Hypothalamus (tissue), 51 donors: ENCODE measurements around the gene RAG2.

Experiments used
- DNase-seq, 51 donors: peaks; one replicate each; lab custom pipeline; 2025; lab: John Stamatoyannopoulos, UW

RAG2 gene

DNA sequence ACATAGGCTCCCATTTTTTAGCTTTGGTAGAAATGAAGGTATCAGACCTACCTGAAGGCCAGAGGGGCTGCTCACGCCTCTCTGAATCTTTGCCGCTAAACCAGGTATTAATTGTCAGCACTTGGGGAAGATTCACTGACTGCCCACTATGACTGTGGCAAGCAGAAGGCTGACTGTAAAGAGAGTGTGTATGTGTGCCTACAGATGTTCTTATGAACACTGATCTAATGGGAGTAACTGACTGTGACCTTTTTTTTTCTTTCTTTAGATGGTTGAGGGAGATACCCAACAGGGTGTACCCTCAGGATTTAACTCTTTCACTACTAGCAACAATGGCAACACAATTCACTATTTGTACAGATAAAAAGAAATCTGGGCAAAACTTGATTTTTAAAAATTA, at the start of gene RAG2:
TSS of gene RAG2 (minus strand) at position 186 of the 400 bp plus-strand sequence. CDS start 4,068 bp downstream, outside the sequence.
- no peak for DNase-seq

DNA sequence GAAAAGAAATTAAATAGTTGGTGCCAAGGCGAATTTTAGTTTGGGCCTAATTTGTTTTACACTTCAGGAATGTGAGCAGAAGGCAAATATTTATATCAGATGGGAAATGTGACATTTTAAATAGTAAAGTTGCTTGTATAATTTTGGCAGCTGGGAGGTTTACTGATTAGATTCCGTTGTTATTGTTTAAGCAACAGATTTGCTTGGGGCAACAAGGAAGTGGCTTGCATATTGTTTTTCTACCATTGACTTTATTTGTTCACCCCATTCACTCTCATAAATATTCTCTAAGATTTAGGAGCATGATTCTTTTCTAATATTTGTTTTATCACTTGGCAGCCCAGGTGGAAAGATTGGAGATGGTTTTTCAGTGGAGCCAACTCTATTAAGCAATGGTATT, 40.5 kb upstream of the RAG2 start:
- no peak for DNase-seq

DNA sequence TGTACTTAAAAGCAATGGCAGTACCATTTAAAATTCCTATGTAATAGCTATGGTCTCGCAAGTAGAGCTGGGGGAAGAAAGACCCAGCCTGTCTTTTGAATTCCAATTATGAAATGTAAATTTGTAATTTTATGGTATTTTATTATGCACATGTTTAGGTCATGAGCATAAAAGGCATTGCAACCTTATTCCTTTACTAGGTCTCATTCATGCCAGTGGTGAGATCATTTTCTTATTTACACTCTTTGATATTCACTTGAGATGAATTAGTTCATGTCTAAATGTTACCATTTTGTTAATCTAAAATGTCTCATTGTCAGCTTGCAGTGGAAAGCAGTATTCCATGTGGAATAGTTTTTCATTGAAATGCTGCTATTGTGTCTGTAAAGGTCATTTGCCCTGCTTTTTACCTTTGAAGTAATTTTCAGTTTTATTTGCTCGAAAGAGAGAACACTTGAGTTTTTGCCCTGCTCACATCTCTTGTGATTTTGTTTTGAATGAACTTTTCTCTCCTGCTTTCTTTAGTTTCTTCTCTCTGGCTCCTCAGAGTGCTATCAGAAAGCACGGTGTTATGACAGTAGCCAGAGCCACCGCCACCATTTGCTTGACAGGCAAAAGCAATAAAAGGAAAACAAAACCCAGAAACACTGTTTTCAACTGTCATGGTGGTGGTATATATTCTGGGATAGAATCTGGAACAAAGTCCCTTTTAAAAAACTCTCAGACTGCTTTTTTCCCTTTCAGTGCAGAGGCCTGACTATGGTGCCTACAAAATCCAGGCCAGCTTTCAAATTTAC, 37.2 kb upstream of the RAG2 start:
- DNase-seq, result no peak

DNA sequence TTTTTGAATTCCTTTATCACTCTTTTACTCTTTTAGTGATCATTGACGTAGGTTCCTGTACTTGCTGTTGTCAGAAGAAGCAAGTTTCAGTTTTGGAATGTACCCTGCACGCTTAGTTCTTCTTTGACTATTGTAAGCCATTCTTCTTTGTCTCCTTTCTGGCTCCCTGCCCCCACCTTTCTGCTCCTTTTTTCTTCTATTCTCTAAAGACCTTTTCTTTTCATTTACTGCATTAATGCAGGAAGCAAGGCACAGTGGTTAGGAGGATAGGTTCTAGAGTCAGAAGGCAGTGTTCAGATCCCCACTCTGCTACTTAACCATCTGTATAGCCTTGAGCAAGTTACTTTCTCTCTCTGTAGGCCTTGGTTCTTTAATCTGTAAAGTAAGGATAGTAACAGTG, 33.7 kb upstream of the RAG2 start:
- DNase-seq, result no peak

DNA sequence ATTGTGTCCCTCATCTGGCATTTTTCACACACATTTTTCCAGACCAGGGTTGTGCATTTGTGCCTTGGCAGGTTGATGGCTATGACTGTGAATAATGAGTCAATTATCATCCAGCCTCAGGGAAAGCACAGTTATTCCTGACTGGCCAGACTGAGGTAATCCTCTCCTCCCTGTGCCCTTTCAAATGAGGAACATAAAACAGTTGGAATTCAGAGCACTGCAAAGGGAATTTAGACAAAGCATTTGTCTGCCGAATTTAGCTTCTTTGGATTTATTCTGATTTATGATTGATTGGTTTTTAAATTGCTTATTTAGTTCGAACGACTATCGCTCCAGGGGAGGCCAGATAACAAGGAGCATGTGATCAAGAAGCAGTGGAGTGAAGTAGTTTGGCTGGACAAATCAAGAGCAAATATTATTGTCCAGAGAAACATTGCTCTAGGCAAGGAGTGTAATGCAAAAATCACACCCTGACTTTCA, 30.8 kb upstream of the RAG2 start:
- no peak for DNase-seq

DNA sequence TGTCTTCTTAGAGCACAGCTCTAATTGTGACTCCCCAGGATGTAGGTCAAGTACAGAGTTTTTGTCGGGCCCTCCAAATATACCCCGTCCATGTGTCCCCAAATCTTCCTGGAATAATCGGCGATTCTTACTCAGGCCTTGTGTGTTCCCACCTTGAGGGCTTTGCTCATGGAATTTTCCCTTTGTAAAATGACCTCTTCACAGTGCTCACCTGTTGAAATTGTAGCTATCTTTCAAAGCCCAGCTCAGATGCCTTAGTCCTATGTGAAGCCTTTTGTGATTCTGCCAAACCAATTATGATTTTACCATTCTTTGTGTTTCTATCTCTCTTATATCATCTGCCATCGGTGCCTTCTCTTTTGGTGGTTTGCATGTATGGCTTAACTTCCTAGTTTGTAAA, 30.1 kb upstream of the RAG2 start:
- DNase-seq, result no peak

DNA sequence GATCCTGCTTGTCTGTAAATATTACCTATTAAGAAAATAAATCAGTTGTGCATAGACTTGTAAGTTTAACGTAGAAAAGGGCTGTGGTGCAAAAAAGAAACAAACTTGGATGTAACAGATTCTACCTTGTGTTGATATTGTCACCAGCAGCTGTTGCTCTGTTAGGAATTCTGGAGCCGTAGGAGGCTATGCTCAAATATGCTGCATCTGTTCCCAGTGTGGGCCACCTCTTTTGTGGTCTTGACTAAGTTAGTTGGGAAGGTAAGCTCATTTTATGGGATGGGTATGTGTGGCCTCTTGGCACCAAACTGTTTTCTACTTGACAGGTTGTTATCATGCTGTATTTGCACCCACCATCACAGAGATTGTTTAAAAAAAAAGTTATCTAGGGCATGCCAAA, 29.4 kb upstream of the RAG2 start:
- no peak for DNase-seq

DNA sequence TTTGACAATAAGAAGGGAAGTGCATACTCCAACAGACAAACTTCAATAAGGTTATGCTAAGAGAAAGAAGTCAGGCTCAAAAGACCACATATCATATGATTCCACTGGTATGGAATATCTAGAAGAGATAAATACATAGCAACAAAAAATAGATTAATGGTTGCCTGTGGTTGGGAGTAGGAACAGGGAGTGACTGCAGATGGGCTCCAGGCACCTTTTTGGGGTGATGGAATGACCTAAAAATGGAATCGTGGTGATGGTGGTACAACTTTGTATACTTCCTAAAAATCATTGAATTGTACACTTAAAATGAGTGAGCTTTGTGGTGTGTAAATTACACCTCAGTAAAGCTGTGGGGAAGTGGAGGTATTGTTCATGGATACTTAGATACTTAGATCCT, 29.0 kb upstream of the RAG2 start:
- no peak for DNase-seq

DNA sequence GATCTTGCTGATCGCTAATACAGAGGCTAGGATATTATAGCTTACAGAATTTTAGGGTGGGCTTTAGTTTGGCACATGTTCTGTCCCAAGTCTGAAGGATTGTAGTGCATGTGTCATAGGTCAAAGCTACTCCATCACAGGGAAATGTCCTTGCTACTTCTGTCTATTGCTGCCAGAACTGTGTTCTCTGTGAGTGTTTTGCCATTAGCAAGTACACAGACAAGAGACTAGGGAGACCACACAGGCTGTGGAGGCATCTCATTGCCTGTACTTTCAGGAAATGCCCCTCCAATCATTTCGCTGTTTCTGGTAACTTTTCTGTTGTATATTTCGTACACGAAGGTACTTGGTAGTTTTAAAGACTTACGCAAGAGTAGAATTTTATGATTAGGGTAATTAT, 25.5 kb upstream of the RAG2 start:
- DNase-seq, result no peak

DNA sequence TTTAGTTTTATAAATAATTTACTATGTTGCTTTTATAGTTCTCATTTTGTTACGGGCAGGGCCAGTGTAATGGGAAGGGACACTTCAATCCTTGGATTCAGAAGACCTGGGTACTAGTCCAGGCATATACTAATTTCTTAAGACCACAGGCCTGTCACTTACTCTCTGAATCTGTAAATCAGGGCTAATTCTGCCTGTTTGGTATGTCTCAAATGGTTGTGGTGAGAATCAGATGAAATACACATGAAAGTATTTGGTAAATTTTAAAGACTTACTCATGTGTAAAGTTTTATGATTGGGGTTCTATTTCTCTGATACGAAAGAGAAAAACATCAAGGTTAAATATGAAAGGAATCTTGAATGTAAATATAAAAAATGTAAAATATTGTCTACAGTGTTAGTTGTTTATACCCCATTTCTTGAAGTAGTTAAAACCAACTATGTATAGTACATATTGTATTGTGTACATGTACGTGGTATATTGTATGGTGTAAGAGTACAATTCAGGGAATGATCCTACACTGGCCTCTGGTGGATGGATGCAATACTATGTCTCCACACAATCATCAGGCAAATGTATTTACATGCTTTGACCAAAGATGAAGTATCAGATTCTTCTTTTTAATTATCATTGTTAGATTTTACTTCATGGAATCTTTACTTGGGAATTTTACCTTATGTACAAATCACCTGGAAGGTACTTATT, 24.5 kb upstream of the RAG2 start:
- DNase-seq, result peak in 1 of 51 donors; percentile 4

DNA sequence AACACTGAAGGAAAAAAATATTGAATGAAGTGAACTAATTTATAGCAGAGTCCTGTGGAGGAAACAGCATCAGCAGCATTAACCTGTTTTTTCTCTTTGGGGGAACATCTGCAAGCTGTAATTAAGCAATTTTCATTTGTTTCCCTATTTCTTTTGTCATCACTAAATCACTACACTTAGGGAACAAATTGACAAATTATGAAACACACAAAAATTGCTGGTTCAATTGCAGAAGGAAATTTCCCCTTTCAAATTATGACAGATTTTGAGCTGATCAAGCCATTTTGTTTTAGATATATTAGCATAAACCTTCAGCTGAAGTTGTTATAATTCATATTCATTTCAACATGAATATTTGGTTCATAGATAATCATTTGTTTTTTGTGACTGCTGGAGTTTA, 22.2 kb upstream of the RAG2 start:
- no peak for DNase-seq

DNA sequence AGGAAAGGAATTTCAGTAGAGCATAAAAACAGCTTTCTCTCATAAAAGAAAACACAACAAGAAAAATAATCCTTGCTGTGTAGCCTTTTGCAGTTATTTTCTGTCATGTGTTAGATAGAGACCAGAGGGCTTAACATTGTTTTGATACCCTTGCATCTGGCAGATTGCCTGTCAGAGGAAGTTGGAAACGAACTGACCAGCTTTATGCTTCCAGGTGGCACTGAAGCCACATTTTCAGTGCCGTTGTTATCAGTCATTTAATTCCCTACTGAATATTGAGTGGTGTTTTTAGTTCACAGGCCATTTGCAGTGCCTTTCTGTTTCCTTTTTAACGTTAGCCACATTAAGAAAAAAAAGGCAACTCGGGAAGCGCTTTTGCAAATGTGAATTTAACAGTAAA, 21.5 kb upstream of the RAG2 start:
- no peak for DNase-seq

DNA sequence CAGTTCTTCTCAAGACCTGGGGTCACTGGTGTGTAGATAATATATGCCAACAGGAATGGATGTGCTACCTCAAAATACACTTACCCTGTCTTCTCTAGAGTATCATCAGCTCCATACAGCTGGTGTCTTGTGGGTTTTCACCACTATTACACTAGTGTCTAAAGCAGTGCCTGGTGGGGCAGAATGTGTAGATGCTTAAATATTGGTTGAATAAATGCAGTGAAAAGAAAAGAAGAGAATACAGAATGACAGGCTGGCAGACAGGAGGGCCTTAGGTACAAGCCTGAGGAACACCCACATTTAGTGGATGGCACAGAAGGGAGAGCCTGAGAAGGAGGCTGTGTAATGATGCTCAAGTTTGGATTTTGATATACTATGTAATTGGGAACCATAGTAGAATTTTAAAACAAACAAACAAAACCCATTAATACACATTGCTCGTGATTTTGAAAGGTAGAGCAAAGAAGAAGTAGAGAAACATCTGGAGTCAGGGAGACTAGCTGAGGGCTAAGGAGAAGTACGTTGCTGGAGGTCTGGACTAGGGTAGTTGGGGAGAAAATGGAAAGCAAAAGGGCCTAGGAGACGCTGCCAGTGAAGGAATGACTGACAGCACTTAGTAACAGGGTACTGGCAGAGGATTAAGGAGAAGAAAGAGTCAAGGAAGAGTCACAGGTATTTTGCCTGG, 20.5 kb upstream of the RAG2 start:
- no peak for DNase-seq

DNA sequence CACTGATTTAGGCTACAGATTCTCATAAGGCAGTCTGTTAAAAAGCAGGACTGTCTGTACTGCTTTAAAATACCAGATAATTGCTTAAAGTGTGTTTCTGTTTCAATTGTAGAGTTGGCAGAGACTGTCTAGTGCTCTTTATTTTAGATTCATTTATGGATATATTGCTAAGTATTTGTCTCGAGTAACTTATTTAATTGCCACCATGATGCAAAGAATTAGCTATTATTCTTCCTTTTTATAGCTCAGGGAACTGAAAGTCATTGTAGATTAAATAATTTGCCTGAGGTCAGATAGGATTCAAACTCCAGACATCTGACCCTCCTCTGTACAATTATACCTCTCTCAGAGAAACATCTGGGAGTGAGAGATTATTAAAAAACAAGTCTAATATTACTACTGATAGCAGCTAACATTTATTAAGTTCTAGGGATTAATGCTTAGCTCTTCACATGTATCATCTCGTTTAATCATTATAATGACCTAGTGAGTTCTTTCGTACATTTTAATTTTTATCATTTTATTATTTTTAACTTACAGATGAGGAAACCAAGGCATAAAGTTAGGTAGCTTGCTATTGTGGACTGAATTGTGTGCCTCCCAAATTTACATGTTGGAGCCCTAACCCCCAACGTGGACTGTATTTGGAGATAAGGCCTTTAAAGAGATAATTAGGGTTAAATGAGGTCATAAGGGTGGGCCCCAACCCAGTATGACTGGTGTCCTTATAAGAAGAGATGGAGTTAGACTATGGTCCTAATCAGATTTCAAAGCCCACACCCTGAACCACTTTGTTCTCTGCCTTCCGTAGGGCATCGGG, 19.7 kb upstream of the RAG2 start:
- no peak for DNase-seq

DNA sequence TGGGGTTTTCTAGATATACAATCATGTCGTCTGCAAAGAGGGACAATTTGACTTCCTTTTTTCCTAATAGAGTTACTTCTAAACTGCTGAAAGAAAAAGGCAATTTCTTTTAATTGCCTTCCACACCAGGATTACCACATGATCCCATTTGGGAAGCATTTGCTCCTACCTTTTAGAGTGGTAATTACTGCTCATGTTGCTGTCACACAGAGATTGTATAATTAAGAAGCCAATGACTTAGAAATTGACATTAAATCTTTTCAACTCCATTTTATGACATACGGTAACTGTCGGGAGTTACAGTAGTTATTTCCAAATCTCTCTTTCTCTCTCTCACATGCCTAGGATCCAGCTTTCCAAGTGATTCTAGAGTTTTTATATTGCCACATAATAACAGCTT, 17.8 kb upstream of the RAG2 start:
- no peak for DNase-seq

DNA sequence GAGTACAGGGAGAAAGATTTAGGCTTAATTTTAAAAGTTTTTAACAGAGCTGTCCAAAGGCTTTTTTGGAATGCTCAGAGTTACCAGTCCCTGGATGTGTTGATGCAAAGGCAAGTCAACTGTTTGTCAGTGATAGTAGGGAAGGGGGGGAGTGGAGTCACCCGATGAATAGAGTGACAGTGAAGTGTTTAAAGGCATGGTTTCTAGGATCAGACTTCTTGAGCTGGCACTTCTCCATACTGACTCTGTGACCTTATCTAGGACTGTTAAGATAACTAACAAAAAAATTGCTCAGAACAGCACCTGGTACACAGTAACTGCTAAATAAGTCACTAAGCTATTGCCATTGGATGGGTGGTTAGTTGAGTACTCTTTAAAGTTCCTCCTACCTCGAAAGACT, 11.3 kb upstream of the RAG2 start:
- no peak for DNase-seq

DNA sequence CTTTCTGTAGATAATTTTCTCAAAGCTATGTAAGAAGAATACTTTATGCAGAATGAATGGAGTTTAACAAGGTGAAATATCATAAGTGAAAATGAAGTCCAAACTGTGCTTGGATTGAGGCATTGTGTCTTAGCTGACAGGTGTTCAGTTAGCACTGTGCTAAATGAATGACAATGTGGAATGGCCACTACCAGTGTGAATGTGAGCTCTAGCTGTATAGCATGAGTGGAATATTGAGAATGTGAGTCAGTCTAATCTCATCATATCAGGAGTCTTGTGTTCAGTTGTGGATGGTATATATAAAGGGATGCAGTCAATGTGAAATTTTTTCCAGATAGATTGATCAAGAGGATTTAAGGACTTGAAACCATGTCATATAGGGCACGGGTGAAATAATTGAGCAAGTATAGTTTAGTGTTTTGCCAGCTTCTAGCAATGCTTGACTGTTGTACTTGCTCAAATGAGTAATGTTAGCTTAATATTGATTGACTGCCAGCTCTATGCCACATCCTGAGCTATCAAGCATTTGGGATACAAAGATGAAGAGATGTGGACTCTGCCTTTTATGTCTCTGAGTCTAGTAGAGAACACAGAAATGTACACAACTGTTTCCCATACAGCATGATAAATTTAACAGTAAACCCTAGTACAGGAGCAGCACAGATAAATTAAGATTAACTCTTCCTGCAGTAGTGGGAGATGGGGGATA, 10.6 kb upstream of the RAG2 start:
- DNase-seq, result no peak

DNA sequence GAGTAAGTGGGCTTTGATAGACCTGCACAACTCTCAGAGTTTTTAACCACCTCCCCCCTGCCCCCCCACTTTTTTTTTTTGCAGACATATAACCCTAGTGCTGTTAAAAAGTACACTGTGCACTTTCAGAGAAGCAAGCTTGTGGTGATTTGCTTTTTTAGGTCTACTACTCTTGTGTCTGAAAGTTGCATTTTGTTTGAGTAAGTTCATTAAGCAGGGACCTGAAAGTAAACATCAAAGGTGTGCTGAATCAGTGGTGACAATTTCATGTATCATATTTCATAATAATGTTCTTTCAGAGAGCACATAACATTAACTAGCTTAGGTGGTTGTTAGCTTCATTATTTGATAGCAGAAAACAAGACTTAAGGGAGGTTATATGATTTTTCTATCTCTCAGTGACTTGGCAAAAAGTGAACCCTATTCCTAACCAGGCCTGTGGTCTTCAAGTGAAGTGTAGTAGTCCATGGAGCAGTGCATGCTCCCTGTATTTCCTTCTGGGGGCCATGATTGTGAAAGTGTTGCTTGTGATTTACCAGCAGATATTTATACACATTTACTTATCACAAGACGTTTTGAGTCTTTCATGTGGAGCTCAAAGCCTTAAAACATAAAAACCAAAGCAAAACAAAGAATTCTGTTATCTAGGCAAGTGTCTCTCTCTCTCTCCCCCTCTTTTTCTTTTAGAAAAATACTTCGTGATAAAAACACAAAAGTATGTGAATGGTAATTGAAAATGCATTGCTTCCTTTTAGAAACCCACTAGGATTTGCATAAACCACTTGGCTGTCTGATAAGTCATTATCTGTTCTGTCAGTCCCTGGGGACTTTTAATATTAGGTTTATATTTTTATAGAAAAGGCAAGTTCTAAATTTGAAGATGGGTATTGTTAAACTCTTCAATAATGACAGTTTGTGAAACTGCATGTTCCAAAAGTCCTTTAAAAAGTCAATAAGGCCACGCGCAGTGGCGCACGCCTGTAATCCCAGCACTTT, 7.5 kb upstream of the RAG2 start:
- no peak for DNase-seq

DNA sequence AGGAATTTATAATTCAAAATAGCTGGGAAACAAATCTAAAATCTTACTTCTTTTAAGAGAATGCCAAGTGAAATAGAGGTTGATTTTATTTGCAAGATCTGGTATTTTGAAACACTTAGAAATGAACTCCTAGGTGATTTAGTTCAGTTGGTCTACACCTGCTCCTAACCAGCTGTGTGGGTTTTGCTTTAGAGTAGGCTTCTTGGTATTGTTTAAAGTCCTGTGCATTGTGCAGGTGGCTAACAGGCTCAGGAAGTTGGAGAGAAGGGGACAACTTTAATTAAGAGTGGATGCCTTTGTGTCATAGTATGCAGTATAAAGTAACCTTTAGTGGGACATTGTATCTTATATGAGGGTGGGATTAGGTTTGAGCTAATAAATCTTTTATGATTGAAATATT, 4.1 kb upstream of the RAG2 start:
- DNase-seq, result no peak
